Hematopoietic multipotent progenitor cell treated with erythropoietin and hydrocortisone succinate and interleukin-3 and kit ligand, for 6 days (in vitro differentiated cells): ENCODE data around the gene ARHGAP24.

ENCODE experiments used
- DNase-seq: peaks from one replicate; pipeline ENCODE4 v3.0.0-alpha.2; 2015

ARHGAP24 gene

GRCh38 chr4:85708468-85708867 is 233.5 kb downstream of the ARHGAP24 start:
- DNase-seq = no peak

GRCh38 chr4:85713005-85713404 is 238.1 kb downstream of the ARHGAP24 start:
- no peak for DNase-seq

DNA sequence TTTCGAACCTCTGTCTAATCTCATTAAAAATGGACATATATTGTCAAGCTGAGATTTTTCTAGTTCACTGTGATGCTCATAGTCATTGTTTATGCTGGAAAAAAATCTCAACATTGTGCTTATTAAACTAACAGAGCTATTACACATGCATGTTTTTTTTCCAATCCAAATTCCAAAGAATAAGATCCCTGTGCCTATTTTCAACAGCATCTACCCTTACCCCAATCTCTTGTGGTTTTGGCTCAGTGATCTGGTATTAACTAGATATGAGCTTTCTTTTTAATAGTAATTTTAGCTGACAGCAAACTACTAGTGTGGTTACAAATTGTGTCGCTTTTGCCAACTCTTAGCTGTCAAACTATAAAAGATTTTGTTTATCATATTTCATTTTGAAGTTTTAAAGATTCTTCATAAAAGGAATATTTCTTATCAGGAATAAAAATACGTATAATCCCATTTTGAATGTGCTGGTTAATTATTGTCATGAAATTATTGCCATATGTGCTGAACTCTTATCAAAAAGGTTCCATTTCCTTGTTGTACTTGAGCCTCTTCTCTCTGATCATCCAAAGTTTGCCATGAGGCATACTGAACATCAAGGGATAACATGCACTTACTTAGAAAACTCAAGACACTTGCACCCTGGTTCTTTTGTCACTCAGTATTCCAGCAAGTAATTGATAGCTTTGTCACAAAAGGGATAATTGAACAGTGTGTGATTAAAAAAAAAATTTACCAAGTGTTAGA is 241.2 kb downstream of the ARHGAP24 start:
- no peak for DNase-seq

GRCh38 chr4:85717351-85717750 is 242.4 kb downstream of the ARHGAP24 start:
- DNase-seq = no peak

DNA sequence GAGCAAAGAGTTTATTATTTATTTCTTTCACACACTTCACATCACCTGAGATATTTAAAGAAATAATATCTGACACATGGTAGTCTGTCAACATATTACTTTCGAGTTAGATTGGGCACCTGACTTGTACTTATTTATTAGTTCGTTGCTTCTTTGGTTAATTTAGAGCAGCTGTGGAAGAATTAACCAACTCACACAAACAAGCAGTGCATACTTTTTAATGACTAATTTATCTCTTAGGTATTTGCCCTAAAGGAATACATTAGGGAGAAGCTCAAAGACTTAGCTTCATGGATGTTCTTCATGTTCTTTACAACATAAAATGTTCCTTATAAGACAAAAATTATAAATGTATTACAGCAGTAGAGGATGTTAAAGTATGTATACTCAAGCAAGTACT is 242.9 kb downstream of the ARHGAP24 start:
- DNase-seq = no peak

DNA sequence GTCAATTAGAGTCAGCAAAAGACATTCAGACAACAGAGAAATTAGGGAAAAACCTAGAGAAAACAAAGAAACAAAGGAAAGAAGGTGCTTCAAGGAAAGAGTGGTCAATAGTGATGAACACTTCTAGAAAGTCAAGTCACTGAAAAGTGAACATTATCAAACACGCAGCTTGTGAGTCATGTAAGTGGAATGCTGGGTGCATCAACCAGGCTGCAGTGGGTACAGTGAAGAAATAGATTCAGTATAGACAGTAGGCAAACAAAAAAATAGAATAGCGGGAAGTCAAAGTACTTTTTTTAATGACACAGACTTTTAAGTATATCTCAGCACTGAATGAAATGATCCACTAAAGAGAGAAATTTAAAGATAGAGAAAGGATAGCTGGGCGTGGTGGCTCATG is 245.8 kb downstream of the ARHGAP24 start:
- no peak for DNase-seq

DNA sequence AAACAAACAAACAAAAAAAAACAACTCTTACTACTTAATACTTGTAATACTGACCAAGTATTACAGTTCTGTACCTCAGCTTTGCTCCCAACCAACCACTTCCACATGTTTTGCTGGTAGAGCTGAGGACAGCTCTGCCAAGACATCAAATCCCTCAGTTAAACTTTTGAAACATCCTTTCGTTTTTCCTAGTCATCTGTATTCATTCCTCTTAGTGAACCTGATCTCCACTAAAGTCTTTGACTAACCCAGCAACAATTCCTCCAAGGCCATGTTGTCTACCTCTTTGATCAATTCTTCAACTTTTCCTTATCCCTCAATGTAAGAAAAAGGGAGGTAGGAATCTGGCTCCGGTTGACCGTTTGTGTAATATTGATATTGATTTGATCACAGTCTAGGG is 247.5 kb downstream of the ARHGAP24 start:
- no peak for DNase-seq

DNA sequence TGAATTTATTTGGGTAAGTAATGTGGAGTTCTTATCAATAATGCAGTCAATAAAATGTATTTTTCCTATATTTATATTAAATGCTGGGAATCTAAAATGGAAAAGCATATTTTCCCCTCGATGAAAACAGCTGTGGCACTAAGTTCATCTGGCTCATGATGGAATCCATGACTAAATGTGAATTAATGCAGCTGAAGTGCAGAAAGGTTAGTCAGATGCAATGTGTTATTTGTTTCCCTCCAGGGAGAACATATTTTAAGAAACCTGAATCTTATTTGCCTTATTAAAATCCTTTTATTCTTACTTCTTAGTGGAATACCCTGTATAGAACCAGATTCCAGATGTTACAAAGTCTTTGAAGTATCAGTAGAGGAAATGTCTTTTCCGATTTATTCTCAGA is 247.9 kb downstream of the ARHGAP24 start:
- no peak for DNase-seq

DNA sequence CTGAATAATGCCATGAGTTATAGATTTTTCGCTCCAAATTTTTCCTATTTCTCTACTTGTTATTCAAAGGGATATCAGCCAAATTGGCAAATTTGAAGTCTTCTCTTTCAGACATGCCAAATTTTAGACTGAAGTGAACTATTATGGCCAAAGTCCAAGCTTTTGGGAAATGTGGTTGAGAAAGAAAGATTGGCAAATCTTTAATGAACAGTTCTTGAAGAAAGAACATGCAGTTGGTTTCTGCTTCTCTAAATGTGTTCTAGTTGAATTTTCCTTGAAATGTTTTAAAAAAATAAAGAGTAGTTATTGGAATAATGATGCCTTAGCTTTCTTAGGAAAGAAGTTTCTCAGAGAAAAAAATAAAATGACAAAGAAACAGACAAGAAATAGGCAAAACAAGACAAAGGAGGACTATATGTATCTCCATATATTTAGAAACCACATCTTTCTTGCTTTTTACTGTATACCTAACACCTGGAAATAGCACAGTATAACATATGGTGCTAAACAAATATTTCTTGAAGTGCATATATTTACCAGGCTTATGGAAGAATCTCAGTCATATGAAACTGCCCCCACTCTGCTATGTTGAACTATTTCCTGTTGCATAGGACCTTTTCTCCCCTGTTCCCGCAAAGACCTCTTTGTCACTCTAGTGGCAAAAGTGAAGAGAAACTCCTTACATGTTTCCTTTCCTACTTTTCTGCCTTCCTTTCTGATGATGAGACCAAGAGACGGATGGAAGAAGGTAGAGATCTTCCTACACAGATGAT is 250.0 kb downstream of the ARHGAP24 start:
- DNase-seq = peak; percentile 22

GRCh38 chr4:85725721-85726170 is 250.8 kb downstream of the ARHGAP24 start:
- DNase-seq = peak; percentile 61

DNA sequence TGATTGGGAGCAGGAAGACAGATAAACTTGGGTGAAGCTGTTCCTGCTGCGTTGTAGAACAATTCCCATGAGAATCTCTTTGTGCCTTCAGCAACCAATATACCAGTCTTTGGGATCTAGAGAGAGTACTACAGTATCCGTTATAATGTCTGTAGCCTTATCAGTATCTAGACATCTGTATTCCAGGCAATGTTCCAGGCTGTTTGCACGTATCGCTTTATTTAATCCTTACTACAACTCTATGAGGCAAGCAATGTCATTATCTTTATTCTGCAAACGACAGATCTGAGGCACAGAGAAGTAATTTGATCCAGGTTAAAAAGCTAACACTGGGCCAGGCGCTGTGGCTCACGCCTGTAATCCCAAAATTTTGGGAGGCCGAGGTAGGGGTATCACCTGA is 251.6 kb downstream of the ARHGAP24 start:
- no peak for DNase-seq

DNA sequence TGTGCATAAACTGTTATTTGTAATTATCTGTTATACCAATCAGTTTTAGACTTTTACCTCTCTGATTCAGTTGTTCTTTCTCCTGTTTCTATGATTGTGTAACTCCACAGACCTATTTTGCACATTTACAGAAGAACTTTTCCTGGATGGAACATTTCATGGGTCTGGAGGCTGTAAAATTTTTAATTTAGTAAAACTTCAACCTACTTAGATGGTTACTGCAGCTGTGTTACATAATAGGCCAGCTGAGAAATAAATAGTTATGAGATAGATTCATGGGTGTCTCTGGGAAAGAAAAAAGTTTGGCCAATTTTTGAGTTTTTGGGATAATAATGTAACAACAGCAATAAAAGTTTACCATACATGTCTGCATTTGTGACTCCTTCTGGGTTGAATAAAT is 253.5 kb downstream of the ARHGAP24 start:
- DNase-seq = no peak

DNA sequence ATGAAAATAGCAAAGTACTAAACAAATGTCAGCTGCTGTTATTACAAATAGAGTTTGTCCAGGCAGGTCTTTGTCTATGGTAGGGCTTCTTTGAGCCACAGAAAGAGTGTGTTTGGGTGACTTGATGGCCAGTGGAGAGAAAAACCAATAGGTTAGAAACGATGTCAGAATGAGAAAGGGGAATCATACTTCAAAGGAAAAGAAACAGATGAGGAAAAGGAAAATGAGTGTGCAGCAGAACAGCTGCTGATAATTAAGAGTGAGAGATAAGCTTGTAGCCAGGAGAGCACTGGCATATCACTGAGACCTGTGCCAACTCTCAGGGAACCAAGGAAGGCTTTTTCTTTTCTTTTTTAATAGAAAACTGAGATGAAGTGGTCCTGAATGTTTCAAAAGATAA is 257.2 kb downstream of the ARHGAP24 start:
- DNase-seq = no peak

DNA sequence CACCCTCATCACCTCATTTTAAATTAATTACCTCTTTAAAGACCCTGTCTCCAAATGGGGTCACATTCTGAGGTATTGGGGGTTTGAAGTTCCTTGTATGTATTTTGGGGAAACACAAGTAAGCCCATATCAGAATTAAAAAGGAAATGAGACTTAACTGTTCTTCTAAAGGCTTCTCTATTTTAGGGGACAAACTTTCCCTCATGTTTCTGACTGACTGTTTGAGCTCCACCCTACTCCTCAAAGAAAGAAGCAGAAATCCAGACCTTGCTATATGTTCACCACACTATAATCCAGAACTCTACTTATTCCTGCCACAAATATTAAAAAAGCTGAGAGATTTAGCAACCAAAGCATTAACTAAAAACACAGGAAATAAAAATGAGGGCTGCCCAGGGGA is 258.8 kb downstream of the ARHGAP24 start:
- DNase-seq = no peak

GRCh38 chr4:85734424-85734831 is 259.5 kb downstream of the ARHGAP24 start:
- no peak for DNase-seq

DNA sequence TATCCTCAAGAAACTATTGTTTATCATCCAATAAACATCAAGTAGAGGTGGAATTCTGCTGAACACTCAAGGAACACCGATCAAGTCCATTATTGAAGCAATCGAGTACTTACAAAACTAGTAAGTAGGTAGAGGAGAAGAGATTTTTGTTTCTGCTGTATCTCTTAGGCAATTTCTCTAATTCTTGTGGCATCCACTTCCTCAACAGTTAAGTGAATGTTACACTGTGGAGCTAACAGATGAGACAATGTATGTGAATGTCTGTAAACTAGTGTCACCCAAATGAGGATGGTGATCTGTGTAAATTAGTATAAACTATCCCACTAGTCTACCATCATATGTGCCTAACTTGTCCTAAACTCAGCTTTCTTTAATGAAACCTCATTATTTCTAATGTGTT is 261.6 kb downstream of the ARHGAP24 start:
- peak; percentile 12 for DNase-seq

GRCh38 chr4:85737254-85737653 is 262.3 kb downstream of the ARHGAP24 start:
- no peak for DNase-seq

GRCh38 chr4:85738721-85739120 is 263.8 kb downstream of the ARHGAP24 start:
- no peak for DNase-seq

DNA sequence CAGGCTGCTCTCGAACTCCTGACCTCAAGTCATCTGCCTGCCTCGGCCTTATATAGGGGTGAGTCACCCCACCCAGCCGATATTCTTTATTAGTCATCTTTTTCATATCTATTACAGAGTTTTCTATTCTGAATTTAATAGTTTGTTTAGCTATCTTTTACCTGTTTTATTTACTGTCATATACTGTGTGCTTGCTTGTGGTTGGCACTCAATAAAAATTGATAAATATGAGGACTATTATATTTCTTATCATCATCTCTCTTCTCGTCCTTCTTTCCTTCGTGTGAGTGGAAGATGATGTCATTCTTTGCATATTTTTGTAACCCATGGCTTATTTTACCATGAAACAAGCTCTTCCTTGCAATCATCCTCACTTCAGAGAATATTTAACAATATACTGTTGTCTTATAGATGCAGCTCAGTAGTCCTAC is 265.5 kb downstream of the ARHGAP24 start:
- no peak for DNase-seq

GRCh38 chr4:85741381-85741780 is 266.4 kb downstream of the ARHGAP24 start:
- no peak for DNase-seq

DNA sequence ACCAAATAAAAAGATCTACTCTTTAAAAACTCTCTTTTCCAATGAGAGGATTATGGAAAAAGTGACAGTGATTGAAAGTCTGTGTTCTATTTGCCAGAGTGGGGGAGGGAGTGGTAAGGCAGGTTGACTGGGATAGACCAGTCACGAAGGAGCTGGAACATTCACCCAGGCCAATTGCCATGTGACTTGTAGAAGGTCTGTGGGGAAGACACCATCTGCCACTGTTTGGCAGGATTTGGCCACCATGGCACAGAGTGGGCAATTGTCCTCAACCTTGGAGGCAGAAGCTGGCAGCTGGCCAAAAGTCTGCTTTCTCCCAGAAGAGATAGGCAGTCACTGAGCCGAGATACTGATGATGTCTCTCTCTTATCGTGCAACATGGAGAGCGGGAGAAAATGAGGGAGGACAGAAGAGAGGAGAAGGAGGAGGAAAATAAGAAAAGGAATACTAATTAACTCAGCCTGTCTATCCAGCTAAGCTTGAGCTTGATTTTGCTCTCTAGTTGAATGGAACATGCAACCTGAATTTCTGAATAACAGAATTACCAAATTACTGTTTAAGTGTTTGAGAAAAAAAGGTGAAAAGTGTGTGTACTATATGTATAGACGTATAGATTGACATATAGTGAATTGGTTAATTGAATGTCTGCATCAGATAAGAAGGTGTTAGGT is 267.1 kb downstream of the ARHGAP24 start:
- peak; percentile 22 for DNase-seq

DNA sequence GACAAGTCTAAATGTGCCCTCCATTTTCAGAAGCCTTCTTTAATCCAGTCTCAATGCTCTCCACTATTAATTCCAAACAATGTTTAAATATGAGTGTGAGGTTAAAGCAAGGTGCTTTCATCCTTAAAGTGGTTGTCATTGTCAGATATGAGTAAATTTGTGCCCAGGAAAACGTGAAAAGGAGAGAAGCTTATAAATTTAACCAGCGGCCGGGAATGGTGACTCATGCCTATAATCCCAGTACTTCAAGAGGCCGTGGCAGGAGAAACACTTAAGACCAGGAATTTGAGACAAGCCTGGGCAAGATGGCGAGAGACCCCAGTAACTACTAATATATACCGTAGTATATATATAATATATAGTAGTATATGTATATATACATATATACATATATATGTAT is 270.0 kb downstream of the ARHGAP24 start:
- no peak for DNase-seq

- DNase-seq = no peak
These were observed 271.0 kb downstream of the ARHGAP24 start for GRCh38 chr4:85745939-85746338.
